ENCODE data around the gene DAPK2. TPM values are rescaled to one million over a fixed set of nuclear protein-coding genes. Genes with fewer than 3 reads are reported as not detected.
"Not testable (repeated sequence)": the region's sequence is repeated elsewhere in the genome, so short reads cannot be mapped to it uniquely, and the experiment has no call there.

The DAPK2 gene
- 47.9 TPM for total RNA-seq
- long read RNA-seq, transcript DAPK2-202 (12 exons, 1,741 nt): major isoform, 26 of 55 reads
- long read RNA-seq, partial matches to known transcripts: 4 of 55 reads
- long read RNA-seq, other reads (novel, unspliced or antisense): 25 of 55 reads

- DNase-seq (ENCODE audit: missing footprints) (peak; percentile 88), ATAC-seq (peak; percentile 91)
- intact Hi-C loops (cut with DNase I): loop anchor here (1.0 to 5.0 kb wide), 3 partner anchors 101 to 294 kb away; no protein-coding TSS in a partner anchor
These were observed at the start of gene DAPK2 for GRCh38 chr15:64046421-64047153. Gene DAPK2 (minus strand): TSS chr15:64046485. CDS start chr15:64040261, 6,224 bp downstream.

DNA sequence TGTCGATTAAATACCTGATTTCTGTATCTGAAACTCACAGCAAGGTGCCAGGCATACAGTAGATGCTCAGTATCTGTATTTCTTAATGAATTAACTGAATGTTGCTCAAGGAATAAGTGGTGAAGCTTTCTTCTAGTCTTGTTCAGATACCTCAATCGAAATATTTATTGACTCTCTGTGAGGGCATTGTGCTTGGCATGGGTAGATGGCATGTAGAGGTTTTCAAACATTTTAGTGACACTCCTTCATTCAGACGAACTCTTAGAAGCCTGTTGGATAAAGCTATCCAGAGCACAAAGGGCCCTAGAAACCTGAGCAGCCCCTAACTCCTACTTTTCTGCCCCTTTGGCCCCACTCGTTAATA lies 49.1 kb upstream of the DAPK2 start:
- intact Hi-C loops (cut with DNase I): no loop called here
- ATAC-seq: no peak
- DNase-seq (ENCODE audit: missing footprints): no peak

GRCh38 chr15:64093627-64094417 lies 47.5 kb upstream of the DAPK2 start, which contains the start of gene CIAO2A:
Gene CIAO2A (minus strand): TSS chr15:64093838. CDS start chr15:64093768, 70 bp downstream.
- DNase-seq (ENCODE audit: missing footprints) (peak; percentile 95), ATAC-seq (peak; percentile 89)
- intact Hi-C loops (cut with DNase I): loop anchor here (5.0 kb wide), 1 partner anchor 58 kb away; the partner anchor contains the start of gene SNX22

- peak; percentile 69 for DNase-seq (ENCODE audit: missing footprints)
- peak; percentile 33 for ATAC-seq
- intact Hi-C loops (cut with DNase I): loop anchor here (5.0 kb wide), 1 partner anchor 59 kb away; the partner anchor contains the start of gene SNX22
These were observed 46.8 kb upstream of the DAPK2 start for GRCh38 chr15:64092864-64093626.

GRCh38 chr15:64092075-64092820 lies 46.0 kb upstream of the DAPK2 start:
- intact Hi-C loops (cut with DNase I): loop anchor here (5.0 kb wide), 1 partner anchor 60 kb away; the partner anchor contains the start of gene SNX22
- ATAC-seq: no peak
- DNase-seq (ENCODE audit: missing footprints): no peak

DNA sequence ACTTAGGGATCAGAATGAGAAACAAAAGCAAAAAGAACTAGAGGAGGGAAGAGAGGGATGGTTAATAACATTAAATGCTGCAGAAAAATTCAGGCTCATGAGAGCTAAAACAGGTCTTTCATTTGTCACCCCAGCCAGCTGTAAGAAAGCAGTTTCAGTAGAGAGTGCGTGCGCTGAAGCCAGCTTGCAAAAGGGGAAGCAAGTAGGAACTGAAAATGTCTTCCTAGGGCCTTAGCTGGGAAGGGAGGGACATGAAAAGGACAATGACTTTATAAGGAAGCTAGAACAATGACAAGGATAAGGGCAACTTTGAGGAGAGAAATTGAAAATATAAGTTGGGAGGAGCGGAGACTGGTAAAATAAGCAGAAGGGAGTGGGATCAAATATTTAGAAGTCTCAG lies 44.2 kb upstream of the DAPK2 start:
- ATAC-seq (no peak), DNase-seq (ENCODE audit: missing footprints) (peak; percentile 76)
- intact Hi-C loops (cut with DNase I): loop anchor here (5.0 kb wide), 1 partner anchor 62 kb away; the partner anchor contains the start of gene SNX22

- no peak for DNase-seq (ENCODE audit: missing footprints)
- ATAC-seq: no peak
- intact Hi-C loops (cut with DNase I): loop anchor here (5.0 kb wide), 1 partner anchor 63 kb away; the partner anchor contains the start of gene SNX22
These were observed 43.4 kb upstream of the DAPK2 start for GRCh38 chr15:64089543-64090280.

DNA sequence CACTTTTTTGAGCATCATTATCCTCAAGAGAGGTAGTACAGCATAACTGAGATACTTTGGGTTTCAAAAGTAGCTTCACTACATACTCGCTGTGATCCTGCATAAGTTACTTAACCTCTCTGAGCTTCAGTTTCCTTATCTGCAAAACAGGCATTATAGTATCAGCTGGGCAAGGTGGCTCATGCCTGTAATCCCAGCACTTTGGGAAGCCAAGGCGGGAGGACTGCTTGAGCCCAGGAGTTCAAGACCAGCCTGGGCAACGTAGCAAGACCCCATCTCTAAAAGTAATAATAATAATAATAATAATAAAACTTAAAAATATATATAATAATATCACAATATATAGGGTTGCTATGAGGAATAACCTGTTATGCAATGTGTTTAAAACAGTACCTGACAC lies 36.5 kb upstream of the DAPK2 start:
- no peak for ATAC-seq
- intact Hi-C loops (cut with DNase I): no loop called here
- DNase-seq (ENCODE audit: missing footprints): no peak

- DNase-seq (ENCODE audit: missing footprints); intact Hi-C loops (cut with DNase I); ATAC-seq: not testable (repeated sequence)
These were observed 27.2 kb upstream of the DAPK2 start for GRCh38 chr15:64073496-64073895.

DNA sequence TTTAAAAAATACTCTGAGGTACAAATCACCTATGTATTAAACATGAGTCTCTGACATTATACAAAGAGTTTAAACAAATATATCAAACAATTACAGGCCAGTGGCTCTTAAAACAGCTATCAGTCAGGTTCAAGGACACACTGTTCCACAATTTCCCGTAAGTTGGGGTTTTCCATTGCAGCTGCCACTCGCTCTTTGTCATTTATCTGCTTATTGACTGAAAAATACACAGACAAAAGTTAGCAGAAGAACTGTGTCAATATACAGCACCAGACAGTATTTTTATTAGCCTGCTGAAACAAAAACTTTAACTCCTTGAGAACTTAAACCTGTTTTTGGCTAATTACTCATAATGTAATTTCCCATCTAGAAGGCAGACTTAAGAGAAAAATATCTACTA lies 26.5 kb upstream of the DAPK2 start:
- DNase-seq (ENCODE audit: missing footprints) (no peak), ATAC-seq (no peak)
- intact Hi-C loops (cut with DNase I): no loop called here

DNA sequence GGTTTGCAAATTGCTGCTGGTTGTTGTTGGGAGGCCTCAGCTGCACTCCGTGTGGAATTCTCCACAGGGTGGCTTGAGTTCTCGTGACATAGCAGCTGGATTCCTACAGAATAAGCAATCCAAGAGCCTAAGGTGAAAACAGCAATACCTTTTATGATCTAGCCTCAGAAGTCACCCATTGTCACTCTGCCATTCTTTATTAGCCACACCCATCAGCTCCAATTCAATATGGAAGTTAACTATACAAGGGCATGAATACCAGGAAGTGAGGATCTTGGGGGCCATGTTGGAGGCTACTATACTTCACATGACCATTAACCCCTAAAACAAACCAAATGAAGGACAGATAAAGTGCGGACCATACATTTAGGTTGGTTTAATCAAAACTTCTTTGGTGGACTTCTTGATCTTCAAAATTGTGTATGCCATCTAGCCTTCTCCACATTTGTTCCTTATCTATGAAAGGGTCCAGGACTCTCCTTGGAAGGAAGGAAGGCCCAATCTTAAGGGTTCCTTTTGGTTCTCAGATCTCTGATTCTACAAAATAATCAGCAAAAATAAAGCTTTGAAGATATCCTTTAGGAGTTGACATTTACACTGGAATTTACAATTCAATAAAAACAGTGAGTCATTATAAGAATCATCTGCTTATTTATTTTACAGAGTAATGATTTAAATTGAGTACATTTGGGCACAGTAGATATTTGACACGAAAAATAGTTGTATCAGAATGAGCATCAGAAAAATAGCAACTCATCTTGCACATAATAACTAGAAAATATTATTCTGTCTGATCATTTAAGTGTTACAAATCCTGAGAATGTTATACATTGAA lies 25.9 kb upstream of the DAPK2 start:
- intact Hi-C loops (cut with DNase I): no loop called here
- no peak for ATAC-seq
- no peak for DNase-seq (ENCODE audit: missing footprints)

DNA sequence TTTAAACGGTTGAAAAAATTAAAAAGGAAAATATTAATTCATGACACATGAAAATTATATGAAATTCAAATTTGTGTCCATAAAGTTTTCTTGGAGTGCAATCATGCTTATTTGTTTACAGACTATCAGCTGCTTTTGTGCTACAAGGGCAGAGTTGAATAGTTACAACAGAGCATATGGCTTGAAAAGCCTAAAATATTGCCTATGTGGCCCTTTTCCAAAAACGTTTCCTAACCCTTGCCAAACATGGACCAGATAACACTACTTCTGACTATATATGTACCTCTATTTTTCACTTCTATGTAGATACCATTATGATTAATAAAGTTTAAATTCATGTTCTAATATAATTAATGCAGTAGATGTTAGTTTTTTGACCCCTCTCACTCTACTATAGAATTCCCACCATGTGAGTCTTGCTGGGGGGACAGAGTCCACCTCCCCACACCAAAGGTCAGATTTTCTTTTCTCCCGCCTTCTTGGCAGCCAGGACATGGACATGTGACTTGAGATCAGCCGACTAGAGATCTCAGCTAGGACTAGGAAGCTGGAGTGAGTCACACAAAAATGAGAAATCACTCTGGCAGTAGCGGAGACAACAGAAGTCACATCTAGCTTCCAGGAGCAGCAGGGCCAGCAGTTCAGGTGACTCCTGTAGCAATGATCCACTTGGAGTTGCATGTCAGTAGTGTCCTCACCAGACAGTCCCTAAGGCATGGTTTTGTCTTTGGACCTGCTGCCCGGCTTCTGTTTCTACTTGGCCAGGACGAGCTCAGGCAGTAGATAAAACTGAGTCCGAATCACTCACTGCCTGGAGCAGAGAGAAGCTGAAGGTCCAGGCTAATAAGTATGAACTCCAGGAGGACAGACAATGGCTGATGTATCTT lies 24.9 kb upstream of the DAPK2 start:
- DNase-seq (ENCODE audit: missing footprints) (no peak), ATAC-seq (peak; percentile 33)
- intact Hi-C loops (cut with DNase I): no loop called here

DNA sequence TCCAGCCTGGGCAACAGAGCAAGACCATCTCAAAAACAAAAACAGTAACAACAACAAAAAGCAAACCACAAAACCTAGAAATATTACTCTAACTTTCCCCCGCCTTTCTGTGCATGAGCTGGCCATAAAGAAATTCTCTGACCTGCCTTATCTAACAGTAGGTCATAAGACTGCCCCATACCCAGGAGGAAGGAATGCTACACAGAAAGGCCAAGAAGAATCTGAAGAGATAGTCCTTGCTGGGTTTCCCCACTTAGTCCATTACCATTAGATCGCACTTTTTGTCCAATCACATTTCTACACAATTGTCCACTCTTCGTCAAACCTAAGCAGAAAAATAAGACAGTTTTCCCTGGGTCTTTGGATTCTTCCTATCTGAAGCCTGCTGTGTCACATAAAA lies 23.8 kb upstream of the DAPK2 start:
- intact Hi-C loops (cut with DNase I): no loop called here
- ATAC-seq (no peak), DNase-seq (ENCODE audit: missing footprints) (no peak)

DNA sequence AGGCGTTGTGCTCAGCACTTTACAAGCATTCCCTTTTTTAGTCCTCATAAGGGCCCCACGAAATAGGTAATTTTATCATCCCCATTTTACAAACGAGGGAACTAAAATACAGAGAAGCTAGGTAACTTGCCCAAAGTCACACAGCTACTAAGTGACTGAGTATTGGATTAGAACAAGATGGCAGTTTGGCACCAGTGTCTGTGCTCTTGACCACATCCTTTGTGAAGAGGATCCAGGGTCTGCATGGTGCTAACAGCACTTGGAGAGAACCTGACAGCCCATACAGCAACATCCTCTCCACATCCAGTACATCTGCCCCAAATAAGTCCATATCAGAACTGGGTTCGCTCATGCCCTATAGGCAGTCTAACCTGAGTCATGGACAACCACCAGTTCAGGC lies 21.8 kb upstream of the DAPK2 start:
- DNase-seq (ENCODE audit: missing footprints) (no peak), ATAC-seq (no peak)
- intact Hi-C loops (cut with DNase I): loop anchor here (5.0 kb wide), 1 partner anchor 456 kb away; no protein-coding TSS in a partner anchor

DNA sequence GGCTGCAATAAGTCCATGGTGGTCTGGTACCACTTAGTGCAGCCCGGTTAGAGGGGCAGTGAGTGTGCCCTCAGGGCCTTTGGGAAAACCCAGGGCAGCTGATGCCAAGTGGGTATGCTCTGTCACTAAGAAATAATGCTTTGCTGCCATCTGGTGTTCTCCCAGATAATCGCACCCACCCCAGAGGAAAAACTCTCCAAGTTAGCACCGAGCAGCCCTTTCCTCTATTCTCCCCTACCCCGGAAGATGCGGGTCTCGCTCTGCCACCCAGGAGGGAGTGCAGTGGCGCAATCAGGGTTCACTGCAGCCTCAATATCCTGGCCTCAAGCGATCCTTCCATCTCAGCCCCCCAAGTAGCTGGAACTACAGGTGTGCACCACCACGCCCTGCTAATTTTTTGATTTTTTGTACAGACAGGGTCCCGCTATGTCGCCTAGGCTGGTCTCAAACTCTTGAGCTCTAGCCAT lies 21.3 kb upstream of the DAPK2 start:
- intact Hi-C loops (cut with DNase I): loop anchor here (2.0 to 5.0 kb wide), 2 partner anchors 315 to 455 kb away; no protein-coding TSS in a partner anchor
- DNase-seq (ENCODE audit: missing footprints) (no peak), ATAC-seq (peak; percentile 71)
